Ascending aorta (tissue), 1 donor: ENCODE measurements around the gene CCL21. TPM values are rescaled to one million over a fixed set of nuclear protein-coding genes. Genes with fewer than 3 reads are reported as not detected.

ENCODE experiments used
- total RNA-seq: library from RNA; depleted of rRNA; stranded (reverse); fragments of >200 nt; gene quantifications from one replicate; pipeline ENCODE4 v1.1.0, GENCODE V29; 2016

Gene CCL21
- total RNA-seq, 1 donor from 2014 or later: 7.9 TPM

Other genes starting within 250 kb of the CCL21 start
- gene ENHO, start 187.1 kb downstream of the CCL21 start, total RNA-seq: not detected
- gene CNTFR, start 120.4 kb downstream of the CCL21 start, total RNA-seq: 4.7 TPM
- 7.2 TPM for gene RPP25L, start 98.0 kb downstream of the CCL21 start, total RNA-seq
- 31.7 TPM for gene DCTN3, start 89.6 kb downstream of the CCL21 start, total RNA-seq
- gene ARID3C, start 81.1 kb downstream of the CCL21 start, total RNA-seq: not detected
- gene SIGMAR1, start 72.3 kb downstream of the CCL21 start, total RNA-seq: 61.3 TPM
- gene GALT, start 63.5 kb downstream of the CCL21 start, total RNA-seq: 28.3 TPM
- gene IL11RA, start 58.0 kb downstream of the CCL21 start, total RNA-seq: 50.3 TPM
- gene CCL27, start 47.5 kb downstream of the CCL21 start, total RNA-seq: 9.3 TPM
- gene CCL19, start 18.9 kb downstream of the CCL21 start, total RNA-seq: 17.7 TPM
- gene PHF24, start 248.1 kb upstream of the CCL21 start, total RNA-seq: not detected